Measurements from ENCODE around the gene CFAP54.

The CFAP54 gene

GRCh38 chr12:96864335-96864734 lies 375.0 kb downstream of the CFAP54 start:
- Histone ChIP-seq H3K36me3 (ENCODE audit: insufficient read depth) (no peaks in the 10 kb centered on the region), H3K79me2 (ENCODE audit: insufficient read depth, low read depth) (no peaks in the 10 kb centered on the region), H3K27me3 (ENCODE audit: insufficient read depth, low read depth) (no peaks in the 10 kb centered on the region), H3K27ac (no peak overlapping the region), H3K9ac (no peak overlapping the region), H3K4me3 (IDR thresholded peaks at IDR 0.05; ENCODE audit: insufficient read depth, low read depth, low read length) (no peak overlapping the region), H2AFZ (ENCODE audit: low read depth) (no peak overlapping the region), H3K4me2 (no peak overlapping the region), H4K20me1 (ENCODE audit: insufficient read depth) (no peaks in the 10 kb centered on the region), H3K4me1 (ENCODE audit: low read depth, poor library complexity, severe bottlenecking) (no peaks in the 10 kb centered on the region)
- no peak for TF ChIP-seq CTCF (conservative IDR thresholded peaks at IDR 0.05; ENCODE audit: low read depth, low read length)

- Histone ChIP-seq H3K79me2 (ENCODE audit: insufficient read depth, low read depth) (no peaks in the 10 kb centered on the region), H3K36me3 (ENCODE audit: insufficient read depth) (no peaks in the 10 kb centered on the region), H2AFZ (ENCODE audit: low read depth) (no peak overlapping the region), H3K4me1 (ENCODE audit: low read depth, poor library complexity, severe bottlenecking) (no peaks in the 10 kb centered on the region), H3K27ac (no peak overlapping the region), H4K20me1 (ENCODE audit: insufficient read depth) (no peaks in the 10 kb centered on the region), H3K9ac (no peak overlapping the region), H3K27me3 (ENCODE audit: insufficient read depth, low read depth) (no peaks in the 10 kb centered on the region), H3K4me2 (no peak overlapping the region), H3K4me3 (IDR thresholded peaks at IDR 0.05; ENCODE audit: insufficient read depth, low read depth, low read length) (no peak overlapping the region)
- no peak for TF ChIP-seq CTCF (conservative IDR thresholded peaks at IDR 0.05; ENCODE audit: low read depth, low read length)
Observed at GRCh38 chr12:96866801-96867590, 377.6 kb downstream of the CFAP54 start.

GRCh38 chr12:96870946-96871345 lies 381.6 kb downstream of the CFAP54 start:
- H3K9ac ChIP-seq: no peak overlapping the region
- H3K79me2 ChIP-seq (ENCODE audit: insufficient read depth, low read depth): no peaks in the 10 kb centered on the region
- no peak overlapping the region for H3K27ac ChIP-seq
- no peak for TF ChIP-seq CTCF (conservative IDR thresholded peaks at IDR 0.05; ENCODE audit: low read depth, low read length)
- H2AFZ ChIP-seq (ENCODE audit: low read depth): no peak overlapping the region
- no peaks in the 10 kb centered on the region for H3K4me1 ChIP-seq (ENCODE audit: low read depth, poor library complexity, severe bottlenecking)
- H3K36me3 ChIP-seq (ENCODE audit: insufficient read depth): no peaks in the 10 kb centered on the region
- H4K20me1 ChIP-seq (ENCODE audit: insufficient read depth): no peaks in the 10 kb centered on the region
- no peak overlapping the region for H3K4me2 ChIP-seq
- no peak overlapping the region for H3K4me3 ChIP-seq (IDR thresholded peaks at IDR 0.05; ENCODE audit: insufficient read depth, low read depth, low read length)
- H3K27me3 ChIP-seq (ENCODE audit: insufficient read depth, low read depth): no peaks in the 10 kb centered on the region

DNA sequence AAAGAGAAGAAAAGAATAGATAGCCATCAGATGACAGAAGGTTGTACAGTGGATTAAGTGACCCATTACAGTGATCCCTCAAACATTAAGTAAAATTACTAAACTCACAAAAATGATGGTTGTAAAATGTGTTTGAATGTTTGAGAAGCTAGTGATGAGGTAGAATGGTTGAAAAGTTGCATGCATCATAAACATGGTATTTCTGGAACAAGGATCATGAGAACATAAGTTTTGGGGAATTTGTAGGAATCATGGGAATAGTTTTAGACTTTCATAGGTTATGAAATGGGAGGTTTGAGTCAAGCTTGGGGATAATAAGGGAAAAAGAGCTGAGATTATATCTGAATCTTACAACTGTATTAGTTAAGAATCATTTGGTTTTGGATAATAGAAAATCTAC lies 383.6 kb downstream of the CFAP54 start:
- Histone ChIP-seq H3K79me2 (ENCODE audit: insufficient read depth, low read depth) (no peaks in the 10 kb centered on the region), H3K27ac (no peak overlapping the region), H3K4me1 (ENCODE audit: low read depth, poor library complexity, severe bottlenecking) (no peaks in the 10 kb centered on the region), H2AFZ (ENCODE audit: low read depth) (no peak overlapping the region), H3K36me3 (ENCODE audit: insufficient read depth) (no peaks in the 10 kb centered on the region), H3K4me2 (no peak overlapping the region), H3K27me3 (ENCODE audit: insufficient read depth, low read depth) (no peaks in the 10 kb centered on the region), H3K9ac (no peak overlapping the region), H3K4me3 (IDR thresholded peaks at IDR 0.05; ENCODE audit: insufficient read depth, low read depth, low read length) (no peak overlapping the region), H4K20me1 (ENCODE audit: insufficient read depth) (no peaks in the 10 kb centered on the region)
- no peak for TF ChIP-seq CTCF (conservative IDR thresholded peaks at IDR 0.05; ENCODE audit: low read depth, low read length)
